NCI-H2107 (cell line): ENCODE results near the gene INPP5D.

Experiments
- DNase-seq: peaks from one replicate; lab custom pipeline; 2025; lab: John Stamatoyannopoulos, UW

The INPP5D gene

GRCh38 chr2:233210843-233211547 is 150.9 kb downstream of the INPP5D start:
- no peak for DNase-seq

GRCh38 chr2:233211548-233211895 is 151.4 kb downstream of the INPP5D start:
- DNase-seq, result no peak

GRCh38 chr2:233213011-233213410 is 152.9 kb downstream of the INPP5D start:
- no peak for DNase-seq

GRCh38 chr2:233213975-233214374 is 153.8 kb downstream of the INPP5D start:
- no peak for DNase-seq

- DNase-seq, result no peak
Measured at GRCh38 chr2:233217892-233218377, 157.8 kb downstream of the INPP5D start.

GRCh38 chr2:233218836-233219235 is 158.7 kb downstream of the INPP5D start:
- no peak for DNase-seq

- DNase-seq, result no peak
Measured at GRCh38 chr2:233219848-233220247, 159.7 kb downstream of the INPP5D start.

GRCh38 chr2:233221378-233222063 is 161.4 kb downstream of the INPP5D start:
- no peak for DNase-seq

GRCh38 chr2:233223059-233223894 is 163.1 kb downstream of the INPP5D start:
- no peak for DNase-seq

- no peak for DNase-seq
Measured at GRCh38 chr2:233225230-233226068, 165.3 kb downstream of the INPP5D start.

- no peak for DNase-seq
Measured at GRCh38 chr2:233226511-233227031, 166.4 kb downstream of the INPP5D start.

GRCh38 chr2:233227346-233227978 is 167.3 kb downstream of the INPP5D start:
- DNase-seq, result no peak

- DNase-seq, result no peak
Measured at GRCh38 chr2:233228376-233228775, 168.2 kb downstream of the INPP5D start.

- no peak for DNase-seq
Measured at GRCh38 chr2:233233618-233234230, 173.6 kb downstream of the INPP5D start.

GRCh38 chr2:233234264-233234663 is 174.1 kb downstream of the INPP5D start:
- DNase-seq, result no peak

GRCh38 chr2:233234996-233235395 is 174.9 kb downstream of the INPP5D start:
- no peak for DNase-seq

- no peak for DNase-seq
Measured at GRCh38 chr2:233235977-233236376, 175.8 kb downstream of the INPP5D start.

GRCh38 chr2:233236820-233237589 is 176.9 kb downstream of the INPP5D start:
- no peak for DNase-seq

- no peak for DNase-seq
Measured at GRCh38 chr2:233240897-233241296, 180.8 kb downstream of the INPP5D start.

GRCh38 chr2:233241803-233242202 is 181.7 kb downstream of the INPP5D start:
- no peak for DNase-seq
